Activated CD8-positive, alpha-beta memory T cell treated with anti-CD3 and anti-CD28 coated beads for 48 hours (primary cell): Measurements from ENCODE around the gene VGF.

Experiments used
- DNase-seq, 3 experiments: peaks; one replicate each; pipeline ENCODE4 v3.0.0-alpha.2; 2020; ENCODE audit warnings: low read depth in 2 of 3, low spot score in 2 of 3

The VGF gene

DNA sequence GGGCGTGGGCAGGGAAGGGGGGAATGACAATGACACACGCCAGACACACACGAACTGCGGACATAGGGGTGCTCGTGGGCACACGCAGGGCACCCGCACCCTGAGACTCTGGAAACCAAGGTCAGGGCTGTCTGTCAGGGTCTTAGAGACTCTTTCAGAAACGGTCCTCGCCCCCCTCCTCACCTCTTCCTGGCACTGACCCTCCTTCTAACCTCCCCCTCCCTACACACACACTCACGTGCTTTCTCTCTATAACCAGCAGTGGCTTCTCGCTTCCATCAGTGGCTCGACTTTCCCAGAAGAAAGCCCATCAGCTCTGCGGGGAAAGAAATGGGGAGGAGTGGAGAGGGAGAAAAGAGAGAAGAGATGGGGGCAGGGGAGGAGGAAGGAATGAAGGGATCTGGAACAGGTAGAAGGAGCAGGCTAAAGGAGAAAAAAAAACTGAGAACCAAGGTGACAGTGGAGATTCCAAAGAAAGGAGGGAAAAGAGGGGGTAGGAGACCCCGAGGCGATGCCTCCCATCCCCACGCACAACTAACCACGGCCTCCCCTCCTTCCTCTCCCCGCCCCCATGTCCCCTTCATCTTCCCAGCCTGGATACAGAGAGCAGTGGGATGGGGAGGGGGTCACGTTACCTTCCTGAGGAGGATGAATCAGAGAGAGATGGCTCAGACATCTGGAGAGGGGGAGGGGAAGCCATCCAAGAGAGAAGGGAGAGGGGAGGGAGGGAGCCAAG is 1.7 kb upstream of the VGF start:
- no peak for DNase-seq

DNA sequence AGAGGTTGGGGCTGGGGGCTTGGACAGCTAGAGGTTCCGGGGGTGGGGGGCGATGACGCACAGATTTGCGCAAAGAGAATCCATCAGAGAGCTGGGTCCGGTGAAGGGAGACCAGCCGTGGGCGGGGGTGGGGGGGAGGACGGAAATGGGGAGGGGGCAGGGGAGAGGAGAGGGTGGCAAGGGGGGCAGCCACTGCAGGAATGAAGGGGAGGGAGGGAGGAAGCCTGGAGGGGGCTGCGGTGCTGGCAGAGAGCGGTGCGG is 1.2 kb upstream of the VGF start:
- DNase-seq, result no peak

DNA sequence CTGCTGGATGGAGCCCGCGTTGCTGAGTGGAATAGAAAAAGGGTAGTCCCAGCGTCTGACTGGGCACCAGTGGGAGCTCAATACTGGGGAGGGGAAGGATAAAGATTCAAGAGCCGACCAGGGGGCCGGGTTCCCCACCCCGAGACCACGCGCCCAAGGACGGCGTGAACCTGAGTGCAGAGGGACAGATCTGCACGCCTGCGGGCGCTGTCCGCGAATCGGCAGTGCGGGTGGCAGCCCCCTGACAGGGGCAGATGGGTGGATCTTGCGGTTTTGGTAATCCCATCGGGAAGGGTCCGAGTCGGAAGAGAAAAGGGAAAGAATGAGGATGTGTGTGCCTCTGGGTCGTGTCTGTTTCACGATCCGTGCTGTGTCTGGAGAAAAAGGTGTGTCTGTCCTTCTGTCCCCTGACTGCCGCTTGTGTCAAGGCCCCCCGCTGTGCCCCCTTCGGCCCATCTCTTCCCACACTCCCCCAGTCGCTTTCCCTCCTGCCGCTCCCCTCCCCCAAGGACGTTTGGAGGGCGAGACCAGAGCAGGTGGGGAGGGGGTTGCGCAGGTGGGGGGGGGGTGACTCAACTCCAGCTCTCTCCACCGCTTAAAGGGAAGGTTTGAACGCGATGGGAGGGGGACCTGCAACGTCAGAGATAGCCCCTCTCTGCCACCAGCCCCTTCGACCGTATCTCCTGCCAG is 734 bp upstream of the VGF start:
- no peak for DNase-seq

DNA sequence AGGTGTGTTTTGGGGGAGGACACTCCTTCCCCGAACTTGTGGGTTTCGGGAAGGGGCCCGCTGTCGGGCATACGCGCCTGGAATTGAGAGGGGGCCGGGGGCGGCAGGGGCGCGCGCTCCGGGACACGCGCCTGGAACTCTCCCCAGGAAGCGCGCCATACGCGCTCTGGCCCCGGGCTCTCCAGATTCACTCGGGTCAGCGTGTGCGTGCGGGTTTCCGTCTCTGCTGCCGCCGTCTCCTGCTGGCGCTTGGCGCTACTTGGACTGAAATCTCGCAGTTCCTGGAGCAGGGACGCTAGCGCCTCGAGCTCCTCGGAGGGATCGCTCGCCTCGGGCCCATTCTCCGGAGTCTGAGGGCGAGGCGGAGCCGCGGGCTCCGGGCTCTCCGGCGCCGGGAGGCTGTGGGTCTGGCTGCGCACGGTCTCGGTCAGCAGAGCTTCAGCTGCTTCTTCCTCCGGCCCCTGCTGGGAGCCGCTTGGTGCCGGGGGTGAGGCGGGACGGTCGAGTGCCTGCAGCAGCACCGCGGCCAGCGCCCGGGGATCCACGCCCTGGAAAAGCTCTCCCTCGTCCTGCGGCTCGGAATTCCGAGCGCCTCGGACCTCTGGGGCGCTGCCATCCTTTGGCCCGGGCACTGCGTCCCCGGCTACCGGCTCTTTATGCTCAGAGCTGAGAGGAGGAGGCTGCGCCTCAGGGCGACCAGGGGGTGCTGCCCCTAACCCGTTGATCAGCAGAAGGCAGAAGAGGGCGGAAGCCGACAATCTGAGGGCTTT is 1.1 kb downstream of the VGF start:
- DNase-seq, result no peak

DNA sequence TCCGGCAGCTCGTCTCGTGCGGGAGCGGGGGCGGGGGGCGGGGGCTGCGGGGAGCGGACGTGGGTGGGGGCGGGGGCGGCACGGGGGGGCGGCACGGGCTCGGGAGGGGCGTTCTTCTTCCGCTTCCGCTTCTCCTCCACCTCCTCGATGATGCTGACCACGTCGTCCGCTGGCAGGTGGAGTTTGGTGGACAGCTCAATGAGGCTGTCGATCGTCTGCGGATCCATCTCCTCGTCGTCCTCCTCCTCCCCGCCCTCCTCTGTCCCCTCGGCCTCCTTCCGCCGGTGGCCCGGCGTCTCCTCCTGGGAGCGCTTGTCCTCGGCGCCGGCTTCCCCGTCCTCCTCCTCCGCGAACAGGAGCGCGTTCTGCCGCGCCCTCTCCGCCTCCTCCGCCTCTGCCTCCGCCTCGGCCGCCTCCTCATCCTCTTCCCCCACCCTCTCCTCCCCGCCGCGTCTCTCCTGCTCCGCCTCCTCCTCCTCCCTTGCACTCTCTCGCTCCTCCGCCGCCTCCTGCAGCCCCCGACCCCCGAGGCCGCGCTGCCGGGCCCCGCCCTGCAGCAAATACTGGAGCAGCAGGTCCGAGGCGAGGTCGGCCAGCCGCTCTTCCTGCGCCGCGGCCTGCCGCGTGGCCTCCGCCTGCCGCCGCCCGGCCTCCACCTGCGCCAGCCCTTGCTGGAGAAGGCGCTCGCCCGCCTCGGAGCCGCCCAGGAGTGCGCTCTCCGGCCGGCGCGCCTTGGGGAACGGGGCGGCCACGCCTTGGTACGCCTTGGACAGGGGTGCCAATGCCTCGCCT is 1.9 kb downstream of the VGF start:
- no peak for DNase-seq

DNA sequence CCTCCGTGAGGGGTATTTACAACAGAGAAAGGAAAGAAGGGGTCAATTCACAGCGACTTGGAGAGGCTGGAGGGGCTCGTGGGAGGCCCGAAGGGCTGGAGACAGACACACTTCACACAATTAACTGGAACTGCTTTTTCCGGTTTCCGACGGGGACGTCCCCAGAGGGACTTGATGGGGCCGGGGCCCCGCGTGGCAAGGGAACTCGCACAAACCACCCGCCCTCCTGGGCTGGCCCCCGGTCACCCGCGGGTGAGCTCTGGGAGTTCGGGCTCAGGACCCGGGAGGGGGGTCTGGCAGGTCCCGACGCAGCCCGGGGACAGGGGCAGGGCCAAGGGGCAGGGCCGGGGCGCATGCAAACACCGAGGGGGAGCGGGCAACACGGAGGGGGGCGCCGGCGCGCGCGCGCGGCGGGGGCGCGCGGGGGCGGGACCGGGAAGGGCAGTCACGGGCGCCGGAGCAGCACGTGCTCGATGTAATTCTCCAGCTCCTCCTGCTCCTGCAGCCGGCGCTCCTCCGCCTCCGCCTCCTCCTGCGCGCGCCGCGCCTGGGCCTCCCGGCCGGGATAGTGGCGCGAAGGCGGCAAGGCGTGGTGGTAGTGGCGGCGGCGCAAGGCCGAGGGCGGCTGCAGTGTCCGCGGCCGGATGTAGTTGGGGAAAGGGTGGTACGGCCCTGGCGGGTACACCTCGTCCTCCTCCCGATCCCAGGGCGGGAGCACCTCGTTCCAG is 2.7 kb downstream of the VGF start:
- DNase-seq, result no peak

DNA sequence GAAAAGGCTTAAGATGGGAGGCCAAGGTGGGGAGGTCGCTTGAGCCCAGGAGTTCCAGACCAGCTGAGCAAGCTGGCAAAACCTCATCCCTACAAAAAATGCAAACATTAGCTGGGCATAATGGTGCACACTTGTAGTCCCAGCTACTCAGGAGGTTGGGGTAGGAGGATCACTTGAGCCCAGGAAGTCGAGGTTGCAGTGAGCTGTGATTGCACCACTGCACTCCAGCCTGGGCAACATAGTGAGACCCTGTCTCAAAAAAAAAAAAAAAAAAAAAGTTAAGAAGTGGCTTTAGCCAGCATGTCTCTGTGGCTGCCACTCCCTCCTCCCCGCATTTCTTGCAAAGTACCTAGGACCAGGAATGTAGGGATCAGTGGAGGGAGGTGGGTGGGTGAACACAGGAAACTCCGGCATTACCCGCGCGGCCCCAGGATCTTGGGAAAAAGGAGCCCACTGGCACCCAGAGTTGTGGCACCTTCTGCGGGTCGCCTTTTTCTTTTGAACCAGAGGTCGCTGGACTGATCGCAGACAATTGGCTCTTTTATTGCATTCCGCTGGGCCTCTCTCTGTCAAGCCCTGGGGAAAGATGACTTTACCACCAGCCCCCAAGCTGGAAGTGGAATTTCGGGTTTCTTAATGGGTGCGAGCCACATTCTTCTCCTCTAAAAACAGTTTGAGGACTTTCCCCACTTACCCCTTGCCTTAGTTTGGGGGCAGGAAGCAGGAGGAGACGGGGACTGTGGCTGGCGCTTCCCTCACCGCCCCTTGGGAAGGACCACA is 3.5 kb downstream of the VGF start:
- no peak for DNase-seq

DNA sequence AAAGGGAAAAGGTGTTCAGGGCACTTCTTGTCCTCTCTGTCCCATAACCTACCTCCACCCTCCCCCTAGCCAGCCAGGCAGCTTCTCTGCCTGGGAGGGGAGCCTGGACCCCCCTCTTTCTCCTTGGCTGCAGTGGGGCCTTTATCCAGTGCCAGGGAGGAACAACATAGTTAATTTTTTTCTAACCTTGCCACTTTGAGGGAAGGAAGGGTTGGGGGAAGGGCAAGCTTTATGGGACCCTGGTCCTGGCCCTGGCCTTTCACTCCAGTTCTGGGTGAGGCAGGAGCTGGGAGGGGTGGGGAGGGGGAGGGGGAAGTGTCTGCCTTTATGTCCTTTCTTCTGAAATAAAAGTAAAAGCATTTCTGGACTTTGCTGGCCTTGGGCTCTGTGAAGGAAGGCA is 4.5 kb downstream of the VGF start:
- no peak for DNase-seq

DNA sequence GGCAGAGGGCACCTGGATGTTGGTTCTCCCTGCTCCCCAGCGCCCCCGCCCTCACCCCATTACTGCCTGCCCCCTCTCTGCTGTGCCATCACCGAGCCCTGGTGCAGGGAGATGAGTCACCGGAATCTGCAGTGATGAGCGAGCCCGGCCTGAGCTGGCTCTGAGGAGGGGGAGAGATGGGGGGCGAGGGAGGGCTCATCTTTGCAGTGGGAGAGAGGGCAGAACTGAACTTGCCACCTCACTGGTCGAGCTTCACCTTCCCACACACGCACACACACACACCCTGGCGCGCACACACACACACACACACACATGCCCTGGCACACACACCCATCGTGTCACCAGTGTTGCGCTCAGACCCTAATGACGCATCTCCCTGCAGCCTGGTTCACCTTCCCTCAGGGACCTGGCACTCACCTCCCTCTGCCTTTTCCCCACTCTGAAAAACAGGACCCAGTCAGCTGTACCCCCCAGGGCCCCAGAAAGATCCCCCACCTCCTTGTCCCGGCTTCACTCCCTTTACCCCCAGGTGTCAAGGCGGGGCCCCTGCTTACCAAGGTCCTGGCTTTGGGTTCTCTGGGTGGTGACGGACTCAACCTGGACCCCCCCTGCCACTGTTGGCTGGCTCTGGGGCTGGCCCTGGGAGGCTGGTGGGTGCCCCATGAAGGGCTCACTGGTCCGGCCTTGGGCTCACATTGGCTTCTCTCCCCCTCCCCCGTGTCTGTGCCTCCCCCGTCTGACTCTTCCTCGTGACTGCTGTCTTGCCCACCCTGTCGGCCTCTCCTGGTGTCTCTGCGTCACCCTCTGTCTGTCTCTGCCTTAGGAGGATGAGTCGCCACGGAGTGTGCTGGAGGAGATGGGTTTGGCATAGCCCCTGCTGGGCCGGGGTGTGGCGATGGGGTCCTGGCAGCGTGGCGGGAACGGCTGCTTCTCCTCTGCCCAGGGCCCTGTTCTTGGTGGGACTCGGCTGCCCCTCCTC is 5.4 kb downstream of the VGF start:
- no peak for DNase-seq

DNA sequence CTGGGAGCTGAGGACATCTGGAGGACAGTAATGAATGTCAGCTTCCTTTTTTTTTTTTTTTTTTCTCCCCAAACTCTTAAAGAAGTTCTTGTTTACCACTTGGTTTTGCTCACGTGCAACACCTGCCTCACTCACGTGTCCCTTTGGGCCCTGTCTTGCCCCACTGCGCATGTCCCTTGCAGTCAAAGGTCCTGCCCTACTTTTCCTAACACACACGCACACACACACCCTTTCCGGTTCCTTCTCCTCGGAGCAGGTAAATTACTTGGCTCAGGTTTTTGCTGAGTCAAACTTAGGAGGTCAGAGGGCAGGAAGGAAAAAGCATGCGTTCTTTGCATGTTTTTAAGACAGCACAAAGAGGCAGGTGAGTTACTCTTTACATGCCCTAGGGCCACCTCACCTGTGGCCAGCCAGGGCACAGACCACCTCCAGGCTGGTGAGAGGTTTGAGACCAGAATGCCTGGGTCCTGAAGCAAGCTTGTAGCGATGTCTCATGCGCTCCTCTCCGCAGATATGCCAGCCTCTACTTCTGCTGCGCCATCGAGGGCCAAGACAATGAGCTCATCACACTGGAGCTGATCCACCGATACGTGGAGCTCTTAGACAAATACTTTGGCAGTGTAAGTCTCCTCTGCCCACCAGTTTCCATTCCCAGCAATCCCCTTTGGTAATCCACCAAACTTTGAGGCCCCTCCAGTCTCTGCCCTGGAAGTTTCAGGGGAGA is 8.3 kb downstream of the VGF start:
- no peak for DNase-seq

DNA sequence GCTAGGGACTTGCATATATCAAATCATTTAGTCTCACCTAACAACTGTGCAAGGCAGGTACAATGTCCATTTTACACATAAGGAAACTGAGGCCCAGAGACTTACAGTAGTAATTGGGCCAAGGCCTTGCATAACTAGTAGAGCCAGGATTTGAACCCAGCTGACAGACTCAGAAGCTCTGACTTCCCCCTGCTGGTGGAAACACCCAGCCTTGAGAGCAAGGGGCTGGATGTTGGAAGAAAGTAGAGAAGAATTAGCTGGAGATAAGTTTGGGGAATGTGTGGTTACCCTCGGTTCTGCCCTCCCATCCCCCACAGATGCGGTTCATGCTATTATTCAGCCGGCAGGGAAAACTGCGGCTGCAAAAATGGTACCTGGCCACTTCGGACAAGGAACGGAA is 9.1 kb downstream of the VGF start:
- DNase-seq, result no peak

DNA sequence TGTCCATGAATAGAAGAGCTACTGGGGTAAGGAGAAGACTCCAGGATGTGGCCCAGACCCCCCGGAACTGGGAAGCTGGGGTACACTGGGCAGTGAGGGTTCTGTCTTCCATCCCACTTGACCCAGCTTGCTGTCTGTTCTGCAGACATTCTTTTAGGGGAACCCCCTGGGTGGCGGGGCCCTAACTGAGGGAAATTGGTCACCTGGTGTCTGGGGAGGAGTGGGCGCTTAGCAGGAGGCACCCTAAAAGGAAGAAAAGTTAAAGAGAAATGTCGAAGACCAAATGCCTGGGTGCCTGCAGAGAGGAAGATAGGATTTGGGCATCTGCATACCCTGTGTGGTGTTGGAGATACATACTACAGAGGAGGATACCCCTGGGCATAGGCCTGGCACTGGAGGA is 10.1 kb downstream of the VGF start:
- no peak for DNase-seq

DNA sequence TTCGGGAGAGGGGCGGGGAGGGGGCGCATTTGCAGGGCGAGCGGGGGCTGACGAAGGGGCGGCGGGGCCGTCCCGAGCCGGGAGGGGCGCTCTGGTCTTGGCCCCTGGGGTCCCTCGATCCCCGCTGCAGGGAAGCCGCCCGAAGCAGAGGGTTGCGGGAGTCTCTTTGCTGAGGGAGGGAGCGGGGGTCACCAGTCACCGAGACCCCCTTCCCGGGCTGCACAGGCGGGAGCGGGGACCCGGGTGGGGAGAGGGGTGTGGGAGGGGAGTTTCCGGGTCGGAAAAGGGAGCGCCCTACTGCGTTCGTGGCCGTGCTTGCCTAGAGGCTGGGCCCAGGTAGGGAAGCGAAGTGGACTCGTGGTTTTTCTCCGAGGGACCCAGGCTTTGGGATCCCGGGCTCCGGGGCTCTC is 10.7 kb downstream of the VGF start:
- DNase-seq, result no peak

DNA sequence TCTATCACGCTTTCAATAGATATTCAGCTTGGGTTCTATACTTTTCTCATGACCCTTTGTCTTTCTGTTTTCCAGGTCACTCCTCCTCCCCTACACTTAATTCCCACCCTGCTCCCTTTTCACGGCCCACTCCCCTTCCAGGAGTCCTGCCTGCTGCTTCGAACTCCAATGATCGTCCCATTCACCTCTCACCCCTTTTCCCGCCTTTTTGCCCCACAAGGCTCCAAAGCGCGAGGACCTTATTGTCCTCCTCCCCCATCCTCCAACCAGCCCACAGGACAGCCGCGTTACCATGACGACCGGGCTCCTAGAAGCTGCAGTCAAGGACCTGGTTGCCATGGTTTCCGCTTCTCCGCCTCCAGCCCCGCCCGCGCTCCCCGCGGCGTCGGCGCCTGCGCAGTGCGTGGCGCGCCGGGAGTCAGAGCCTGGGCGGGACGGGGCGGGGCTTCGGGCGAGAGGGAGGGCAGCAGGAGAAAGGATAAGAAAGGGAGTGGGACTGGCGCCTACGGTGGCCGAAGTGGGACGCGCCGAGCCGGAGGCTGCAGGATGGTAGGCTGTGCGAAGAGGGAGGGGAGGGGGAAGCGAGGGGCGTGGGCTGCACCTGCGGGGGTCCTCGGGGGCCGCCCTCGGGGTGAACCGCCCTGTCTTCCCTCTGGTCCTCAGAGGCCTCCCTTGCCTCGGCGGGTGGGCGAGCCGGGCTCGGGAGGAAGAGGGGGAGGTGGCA is 11.2 kb downstream of the VGF start, which contains the start of gene AP1S1:
AP1S1 (plus strand) TSS at position 508 of the 724 bp plus-strand sequence; CDS start at position 547, 39 bp downstream.
- peak; percentile 85 to 88 (median 85) for DNase-seq

DNA sequence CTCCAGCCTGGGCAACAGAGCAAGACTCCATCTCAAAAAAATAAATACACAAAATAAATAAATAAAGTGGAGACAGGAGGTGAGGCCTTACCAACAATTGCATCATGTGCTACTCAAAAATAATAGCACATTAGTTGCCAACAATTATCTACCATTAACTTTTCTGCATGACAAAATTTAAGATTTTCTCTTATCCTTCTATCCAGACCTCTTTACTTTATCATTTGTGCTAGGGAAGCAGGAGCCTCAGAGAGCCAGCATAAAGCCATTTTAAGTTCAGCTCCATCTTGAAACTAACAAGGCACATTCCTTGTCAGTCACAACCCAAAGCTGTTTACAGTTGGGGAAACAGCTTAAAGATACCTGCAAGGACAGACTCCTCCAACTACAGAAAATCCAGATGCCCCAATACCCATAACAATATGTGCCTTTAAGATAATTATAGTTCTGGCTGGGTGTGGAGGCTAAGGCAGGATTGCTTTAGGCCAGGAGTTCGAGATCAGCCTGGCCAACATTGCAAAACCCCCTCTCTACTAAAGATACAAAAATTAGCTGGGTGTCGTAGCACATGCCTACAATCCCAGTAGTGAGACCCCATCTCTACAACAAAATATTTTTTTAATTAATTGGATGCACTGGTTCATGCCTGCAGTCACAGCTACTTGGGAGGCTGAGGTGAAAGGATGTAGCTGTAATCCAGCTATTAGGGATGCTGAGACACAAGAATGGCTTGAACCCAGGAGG is 13.3 kb downstream of the VGF start:
- no peak for DNase-seq

DNA sequence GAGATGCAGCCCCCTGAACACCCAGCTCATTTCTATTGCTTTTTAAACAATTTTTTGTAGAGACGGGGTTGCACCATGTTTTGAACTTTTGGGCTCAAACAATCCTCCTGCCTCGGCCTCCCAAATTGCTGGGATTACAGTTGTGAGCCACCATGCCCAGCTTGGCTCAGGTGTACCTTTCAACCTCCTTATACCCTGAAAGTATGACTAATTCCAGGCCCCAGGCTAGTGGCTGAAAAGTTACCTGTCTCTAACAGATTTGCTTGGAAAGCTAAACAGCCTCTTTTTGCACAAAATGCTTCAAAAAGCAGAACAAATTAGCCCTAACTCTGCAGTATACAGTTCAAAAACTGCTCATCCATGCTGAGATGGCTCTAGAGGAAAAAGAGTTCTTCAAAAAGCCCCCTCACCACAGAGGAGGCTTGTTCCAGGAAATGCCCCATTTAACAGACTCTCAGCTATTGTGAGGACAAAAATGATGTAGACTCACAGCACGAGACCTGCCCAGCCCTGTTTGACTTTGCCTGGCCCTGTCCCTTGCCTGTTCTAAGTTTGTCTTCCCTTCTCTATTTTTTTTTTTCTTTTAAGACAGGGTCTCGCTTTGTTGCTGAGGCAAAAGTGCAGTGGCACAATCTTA is 24.5 kb downstream of the VGF start:
- DNase-seq, result no peak

DNA sequence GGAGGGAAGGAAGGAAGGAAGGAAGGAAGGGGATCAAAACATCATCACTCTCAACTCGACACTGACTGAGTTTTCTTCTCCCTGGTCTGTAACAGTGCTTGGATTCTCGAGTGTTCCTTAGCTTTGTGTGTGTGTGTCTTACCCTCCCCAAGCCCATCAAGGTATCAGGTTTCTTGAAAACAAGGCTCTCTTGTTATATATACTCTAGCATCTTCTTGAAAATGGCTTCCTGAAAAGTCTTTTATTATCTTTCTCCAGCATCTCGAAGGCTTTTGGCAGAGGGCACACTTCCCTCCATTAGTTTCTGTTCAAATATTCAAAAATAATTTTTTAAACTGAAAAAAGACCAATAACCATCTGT is 25.1 kb downstream of the VGF start:
- no peak for DNase-seq
